HG03045 (cell line): ENCODE results near the gene ZNF581.
A peak's percentile ranks its signal among the peaks of the same experiment; 100 is the strongest.

Experiments used
- ATAC-seq: cut with Tn5 transposase; IDR thresholded peaks from one replicate; pipeline ENCODE4 v1.9.1; 2021; ENCODE audit warnings: mild to moderate bottlenecking, moderate library complexity; ENCODE audit not compliant: unreplicated experiment

The ZNF581 gene, protein sequence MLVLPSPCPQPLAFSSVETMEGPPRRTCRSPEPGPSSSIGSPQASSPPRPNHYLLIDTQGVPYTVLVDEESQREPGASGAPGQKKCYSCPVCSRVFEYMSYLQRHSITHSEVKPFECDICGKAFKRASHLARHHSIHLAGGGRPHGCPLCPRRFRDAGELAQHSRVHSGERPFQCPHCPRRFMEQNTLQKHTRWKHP

GRCh38 chr19:55643003-55643886 lies at the start of gene ZNF581:
Gene ZNF581 (plus strand): TSS chr19:55643649. CDS start chr19:55644572, 923 bp downstream.
- ATAC-seq = peak; percentile 34

GRCh38 chr19:55594996-55595545 lies 48.4 kb upstream of the ZNF581 start:
- ATAC-seq = no peak

- no peak for ATAC-seq
Measured at GRCh38 chr19:55596304-55596703, 47.1 kb upstream of the ZNF581 start.

DNA sequence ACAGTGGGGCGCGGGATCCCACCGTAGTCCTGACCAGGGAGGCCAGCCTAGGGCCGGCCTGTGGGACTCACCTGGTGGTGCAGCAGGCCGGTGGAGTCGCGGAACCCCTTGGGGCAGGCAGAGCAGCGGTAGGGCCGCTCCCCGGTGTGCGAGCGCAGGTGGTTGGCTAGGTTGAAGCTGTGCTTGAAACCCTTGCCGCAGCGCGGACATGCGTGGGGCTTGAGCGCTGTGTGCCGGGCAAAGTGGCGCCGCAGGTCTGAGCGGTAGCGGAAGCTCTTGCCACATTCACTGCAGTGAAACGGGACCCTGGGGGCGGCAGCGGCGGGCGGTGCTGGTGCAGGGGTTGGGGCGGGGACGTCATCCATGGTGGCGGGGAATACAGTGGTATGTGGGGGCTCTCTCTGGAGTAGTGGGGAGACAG lies 45.9 kb upstream of the ZNF581 start:
- no peak for ATAC-seq

DNA sequence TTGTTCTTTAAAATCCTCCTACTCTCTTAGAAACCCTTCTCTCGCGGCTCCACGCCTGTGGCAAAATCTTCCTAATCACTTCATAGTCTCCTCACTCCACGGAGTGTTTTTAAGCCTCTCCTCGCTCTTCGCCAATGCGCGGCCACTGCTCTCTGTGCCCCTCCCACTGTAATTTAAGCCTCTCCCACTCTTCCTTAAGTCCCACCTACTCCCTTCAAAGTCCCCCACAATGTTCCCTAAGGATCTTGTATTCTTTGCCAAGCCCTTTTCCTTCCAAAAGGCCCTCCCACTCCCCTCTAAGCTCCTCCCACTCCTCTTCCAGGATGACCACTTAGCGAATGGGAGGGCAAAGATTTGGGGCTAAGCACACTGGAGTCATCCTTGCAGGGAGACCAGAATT lies 45.4 kb upstream of the ZNF581 start:
- no peak for ATAC-seq

DNA sequence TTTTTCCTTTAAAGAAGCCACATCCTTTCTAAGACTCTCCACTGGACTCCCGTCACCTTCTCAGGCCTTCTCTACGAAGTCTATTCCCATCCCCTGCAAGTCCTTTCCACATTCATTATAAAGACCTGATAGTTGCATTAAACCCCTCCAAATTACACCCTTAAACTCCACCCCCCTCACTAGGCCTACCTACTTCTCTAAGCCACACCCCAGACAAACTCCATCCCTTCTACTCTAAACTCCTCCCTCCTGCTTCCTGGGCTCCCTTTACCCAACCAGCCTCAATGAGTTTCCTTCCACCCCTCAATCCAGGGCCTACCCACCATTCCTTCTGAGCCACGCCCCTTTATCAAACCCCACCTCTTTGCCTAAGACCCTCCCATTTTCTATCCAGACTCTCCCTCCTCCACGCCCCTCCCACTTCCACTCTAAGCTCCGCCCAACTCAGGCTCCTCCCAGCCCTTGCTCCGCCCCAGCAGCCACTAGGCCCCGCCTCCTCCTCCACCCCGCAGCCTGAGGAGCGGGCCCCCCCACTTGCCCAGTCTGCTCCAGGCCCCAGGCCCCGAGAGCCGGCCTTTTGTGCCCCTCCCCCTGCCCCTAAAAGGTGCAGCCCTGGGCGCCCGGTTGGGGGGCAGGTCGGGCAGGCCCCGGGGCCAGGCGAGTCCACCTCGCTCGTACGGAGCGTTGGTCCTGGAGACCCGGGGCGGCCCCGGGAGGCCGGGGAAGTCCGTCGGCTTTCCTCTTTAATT lies 44.6 kb upstream of the ZNF581 start:
- peak; percentile 41 for ATAC-seq

- ATAC-seq = peak; percentile 45
Measured at GRCh38 chr19:55599468-55599841, 44.0 kb upstream of the ZNF581 start, which contains the start of gene FIZ1. Gene FIZ1 (minus strand): TSS chr19:55599517. CDS start chr19:55597865, 1,652 bp downstream.

GRCh38 chr19:55599842-55600661 lies 43.4 kb upstream of the ZNF581 start, which contains the start of gene ZNF524:
Gene ZNF524 (plus strand): TSS chr19:55600288. CDS start chr19:55602113, 1,825 bp downstream.
- ATAC-seq = peak; percentile 36

GRCh38 chr19:55600662-55601028 lies 42.8 kb upstream of the ZNF581 start:
- no peak for ATAC-seq

DNA sequence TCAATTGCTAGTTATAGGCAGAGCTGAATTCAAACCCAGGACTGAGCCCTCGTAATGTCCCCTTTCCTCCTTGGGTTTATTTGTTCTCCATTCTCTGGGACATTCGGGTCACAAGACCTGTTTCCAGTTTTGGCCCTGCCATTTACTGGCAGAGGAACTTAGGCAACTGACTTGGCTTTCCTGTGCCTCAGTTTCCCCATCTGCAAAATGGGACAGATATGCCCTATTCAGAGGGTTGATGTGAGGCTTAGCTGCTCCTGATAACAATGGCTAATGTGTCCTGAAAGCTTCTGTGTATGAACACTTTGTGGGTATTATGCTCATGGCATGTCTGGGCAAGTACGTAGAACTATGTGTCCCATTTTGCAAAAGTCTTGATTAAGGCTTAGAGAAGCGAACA lies 42.4 kb upstream of the ZNF581 start:
- no peak for ATAC-seq

GRCh38 chr19:55602104-55603001 lies 41.1 kb upstream of the ZNF581 start:
- ATAC-seq = no peak

DNA sequence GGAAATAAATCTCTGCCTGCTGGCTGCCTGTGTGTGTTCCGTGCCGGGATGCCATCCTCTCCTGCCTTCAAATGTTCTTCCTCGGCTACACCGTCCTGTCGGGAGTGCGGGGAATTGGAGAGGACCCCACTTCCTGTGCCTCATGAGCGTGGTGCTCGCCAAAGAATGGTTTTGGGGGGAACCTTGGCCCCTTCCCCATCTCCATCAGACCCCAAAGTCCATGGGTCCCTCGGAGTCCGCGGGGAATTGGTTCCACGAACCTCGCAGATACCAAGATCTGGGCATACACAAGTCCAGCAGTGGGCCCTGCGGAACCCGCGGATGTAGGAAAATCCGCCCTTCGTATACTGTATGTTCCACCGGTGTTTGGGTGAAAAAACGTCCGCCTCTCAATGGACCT lies 40.3 kb upstream of the ZNF581 start:
- ATAC-seq = no peak

DNA sequence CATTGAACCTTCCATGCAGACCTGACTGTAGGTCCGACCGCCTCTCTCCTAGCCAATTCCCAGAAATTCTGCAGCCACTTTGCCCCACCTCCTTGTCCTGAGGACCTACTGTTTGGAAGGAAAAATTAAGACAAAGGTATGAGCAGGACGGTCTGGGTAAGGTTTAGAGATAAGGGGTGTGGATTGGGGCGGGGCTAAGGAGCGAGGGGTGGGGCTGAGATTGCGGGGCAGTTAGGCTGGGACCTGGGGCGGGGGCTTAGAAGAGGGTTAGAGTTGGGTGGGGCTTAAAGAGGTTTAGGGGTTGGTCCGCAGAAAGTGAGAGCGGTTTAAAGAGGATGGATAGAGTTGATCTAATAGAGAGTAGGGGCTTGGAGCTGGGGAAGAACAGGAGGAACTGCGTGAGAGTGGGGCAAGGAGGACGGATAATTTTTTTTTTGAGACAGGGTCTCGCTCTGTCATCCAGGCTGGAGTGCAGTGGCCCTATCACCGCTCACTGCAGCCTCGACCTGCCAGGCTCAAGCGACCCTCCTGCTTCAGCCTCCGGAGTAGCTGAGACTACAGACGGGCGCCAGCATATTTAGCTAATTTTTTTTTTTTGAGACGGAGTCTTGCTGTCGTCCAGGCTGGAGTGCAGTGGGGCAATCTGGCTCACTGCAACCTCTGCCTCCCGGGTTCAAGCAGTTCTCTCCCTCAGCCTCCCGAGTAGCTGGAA lies 39.7 kb upstream of the ZNF581 start:
- ATAC-seq = no peak

DNA sequence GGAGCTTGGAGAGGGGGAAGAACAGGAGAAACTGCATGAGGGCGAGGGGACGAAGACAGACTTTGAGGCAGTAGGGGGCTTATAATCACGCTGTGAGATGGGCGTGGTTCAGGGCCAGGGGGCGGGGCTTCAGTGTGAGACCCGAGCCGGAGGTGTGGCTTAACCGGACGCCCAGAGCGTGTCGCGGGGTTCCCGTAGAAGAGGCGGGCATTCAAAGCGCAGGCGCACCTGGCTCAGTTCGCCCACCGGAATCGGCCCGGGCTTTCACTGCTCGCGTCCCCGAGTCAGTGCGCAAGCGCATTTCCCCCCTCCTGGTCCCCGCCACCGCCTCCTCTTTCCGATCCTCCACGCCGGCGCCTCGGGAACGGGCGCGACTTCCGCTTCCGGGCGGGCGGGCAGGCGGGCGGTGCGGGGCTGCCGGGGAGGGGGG lies 38.2 kb upstream of the ZNF581 start:
- ATAC-seq = peak; percentile 63

DNA sequence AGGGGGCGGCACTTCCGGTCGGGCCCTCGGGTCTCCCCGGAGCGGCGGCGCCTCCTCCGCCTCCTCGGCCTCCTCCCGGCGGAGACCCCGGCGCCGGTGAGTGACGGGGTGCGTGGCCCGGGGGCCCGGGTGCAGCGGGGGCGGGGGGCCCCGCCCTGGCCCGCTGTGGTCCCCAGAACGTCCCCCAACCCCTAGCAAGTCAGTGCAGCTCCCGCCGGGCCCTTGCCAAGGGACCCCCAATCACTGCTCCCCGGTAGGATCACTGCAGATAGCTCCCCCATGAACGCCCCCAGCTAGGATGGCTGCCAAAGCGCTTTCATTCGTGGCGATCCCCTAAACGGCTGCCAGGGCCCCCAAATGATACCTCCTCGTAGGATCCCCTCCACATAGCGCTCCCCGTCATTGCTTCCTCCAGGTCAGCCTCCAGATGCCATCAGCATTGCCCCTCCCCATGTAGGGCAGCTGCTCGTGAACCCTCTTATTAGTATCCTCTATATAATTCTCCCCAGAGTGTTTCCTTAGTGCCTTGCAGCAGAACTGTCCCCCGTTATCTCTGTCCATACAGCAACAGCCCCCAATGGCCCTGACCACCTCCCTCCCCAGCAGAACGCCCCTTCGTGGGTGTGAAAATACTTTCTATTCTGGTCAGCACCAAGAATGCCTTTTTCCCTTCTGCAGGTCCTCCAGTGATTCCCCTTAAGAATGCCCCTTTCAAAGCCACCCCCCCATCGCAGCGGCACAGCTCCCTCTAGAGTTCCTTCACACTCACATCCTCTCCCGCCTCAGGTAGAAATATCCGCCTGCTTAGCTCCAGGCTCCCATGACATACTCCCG lies 37.6 kb upstream of the ZNF581 start, which contains the start of gene ZNF865:
Gene ZNF865, plus strand, starts transcription at position 11 of the 834 bp plus-strand sequence. CDS start 7,972 bp downstream, outside the sequence.
- ATAC-seq = peak; percentile 26

DNA sequence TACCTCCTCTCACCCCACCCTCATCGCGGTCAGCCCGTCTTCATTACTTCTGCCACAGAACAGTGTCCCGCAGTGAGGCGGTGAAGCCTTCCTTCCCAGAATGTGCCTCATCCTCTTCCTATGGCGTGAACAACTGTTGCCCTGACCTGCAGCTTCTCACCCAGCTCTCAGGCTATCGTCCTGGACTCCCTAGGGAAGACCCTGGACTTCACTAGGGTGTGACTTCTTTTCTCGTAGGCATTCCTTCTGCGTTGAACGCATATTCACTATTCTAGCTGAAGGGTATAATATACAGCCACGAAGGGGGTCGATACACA lies 37.0 kb upstream of the ZNF581 start:
- ATAC-seq = no peak

GRCh38 chr19:55606817-55607216 lies 36.6 kb upstream of the ZNF581 start:
- ATAC-seq = no peak

DNA sequence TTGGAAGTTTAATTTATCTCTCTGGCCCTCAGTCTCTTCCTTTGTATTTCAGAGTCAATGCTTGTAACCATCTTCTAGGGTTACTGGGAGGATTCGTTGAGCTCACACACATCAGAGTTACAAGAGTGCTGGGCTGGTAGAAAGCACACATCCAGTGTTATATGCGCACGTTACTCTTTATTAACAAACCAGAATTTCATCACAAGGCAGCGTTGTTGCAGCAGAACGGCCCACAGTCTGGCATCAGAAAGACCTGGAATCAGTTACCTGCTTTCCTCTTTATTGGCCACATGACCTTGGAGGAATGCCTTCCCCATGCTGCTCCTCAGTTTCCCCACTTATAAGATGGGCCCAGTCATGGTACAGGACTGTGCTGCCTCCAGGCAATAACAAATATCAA lies 34.1 kb upstream of the ZNF581 start:
- ATAC-seq = no peak
